ENCODE measurements around the gene PIP5K1B.

DNA sequence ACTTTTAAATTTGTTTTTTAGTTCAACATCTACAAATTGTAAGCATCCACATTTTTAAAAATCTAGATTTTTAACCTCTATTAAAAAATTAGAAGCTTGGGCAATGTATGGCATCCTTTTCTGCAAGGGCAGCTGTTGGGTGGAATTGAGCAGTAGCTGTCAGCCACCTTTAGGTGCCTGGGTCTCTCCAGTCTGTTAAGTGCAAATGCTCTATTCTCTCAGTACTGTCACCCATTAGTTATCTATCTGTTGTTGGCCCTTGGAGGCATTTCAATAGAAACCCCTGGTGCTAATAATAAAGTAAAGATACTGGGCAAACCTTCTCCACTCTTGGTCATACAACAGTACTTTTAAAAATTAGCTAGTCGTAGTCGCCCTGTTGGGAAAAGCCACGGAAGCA, 63.6 kb downstream of the PIP5K1B start:
- TF ChIP-seq CTCF (IDR thresholded peaks at IDR 0.05; ENCODE audit: poor library complexity) (no peak), EZH2 (IDR thresholded peaks at IDR 0.05; ENCODE audit: borderline replicate concordance) (no peak), EZH2phosphoT487 (IDR thresholded peaks at IDR 0.05; ENCODE audit: low read depth, severe bottlenecking, unreplicated experiment) (no peak)

All from hepatocyte (in vitro differentiated cells).